Aorta (tissue), 5 donors: ENCODE results near the gene COMTD1. TPM values are rescaled to one million over a fixed set of nuclear protein-coding genes. Genes with fewer than 3 reads are reported as not detected.
A peak's percentile ranks its signal among the peaks of the same experiment; 100 is the strongest.
"Not testable (repeated sequence)": the region's sequence is repeated elsewhere in the genome, so short reads cannot be mapped to it uniquely, and the experiment has no call there.

Source experiments
- ATAC-seq: fragments of 200-7000 bp; cut with Tn5 transposase; one replicate; pipeline ENCODE4 v1.9.1; 2022; ENCODE audit warnings: moderate library complexity; ENCODE audit not compliant: low FRiP score
- DNase-seq, 2 donors: peaks; one replicate each; pipeline ENCODE4 v3.0.0-alpha.2; 2020
- H3K27ac ChIP-seq, 2 donors: one replicate each; pipeline ENCODE4 v1.5.1; 2013; ENCODE audit warnings: low read length in 2 of 2, mild to moderate bottlenecking in 2 of 2, moderate library complexity in 2 of 2, control low read depth in 1 of 2, inconsistent platforms in 1 of 2, low read depth in 1 of 2
- H3K27me3 ChIP-seq, 2 donors: one replicate each; pipeline ENCODE4 v1.6.1; 2013; ENCODE audit warnings: control low read depth in 1 of 2, low read length in 1 of 2, mild to moderate bottlenecking in 1 of 2, moderate library complexity in 1 of 2; ENCODE audit not compliant: insufficient read depth in 2 of 2, control insufficient read depth in 1 of 2
- H3K36me3 ChIP-seq, 2 donors: one replicate each; pipeline ENCODE4 v1.6.1; 2013; ENCODE audit warnings: control low read depth in 1 of 2, low read length in 1 of 2, mild to moderate bottlenecking in 1 of 2; ENCODE audit not compliant: insufficient read depth in 2 of 2, control insufficient read depth in 1 of 2
- H3K4me1 ChIP-seq, 2 donors: one replicate each; pipeline ENCODE4 v1.6.1; 2013; ENCODE audit warnings: low read length in 2 of 2, control low read depth in 1 of 2, mild to moderate bottlenecking in 1 of 2, moderate library complexity in 1 of 2; ENCODE audit not compliant: insufficient read depth in 2 of 2, control insufficient read depth in 1 of 2
- H3K4me3 ChIP-seq, 2 donors: one replicate each; pipeline ENCODE4 v1.5.1; 2013; ENCODE audit warnings: low read length in 2 of 2, control low read depth in 1 of 2, mild to moderate bottlenecking in 1 of 2
- H3K9me3 ChIP-seq: one replicate; pipeline ENCODE4 v1.6.1; 2013; ENCODE audit warnings: mild to moderate bottlenecking, low read length; ENCODE audit not compliant: control insufficient read depth
- WGBS, 2 donors: extraction: QIAGEN DNeasy Blood & Tissue Kit; methylation state at CpG; one replicate each; pipeline ENCODE4 v1.1.7; 2013; 5-methylcytosine and 5-hydroxymethylcytosine counted together
- intact Hi-C, 2 donors: fragments of 100-400 bp; cut with DNase I; formaldehyde crosslinking; loops; one replicate each; pipeline versions ENCODE4 v1.14.2 to v1.15.0; 2022
- polyA plus RNA-seq, 2 donors: library from polyadenylated mRNA; stranded (reverse); fragments of 200-250 nt; gene quantifications; one replicate each; pipeline ENCODE4 v1.2.3, GENCODE V29; 2013
- total RNA-seq, 2 donors: library from RNA; stranded (reverse); fragmentation: NEBNext Ultra II Directional; extraction: Animal tissue kit (Norgen Biotek cat#: 25700); gene quantifications; one replicate each; pipeline ENCODE4 v1.2.1, GENCODE V29; 2021
- donor health status: healthy with polysubstance abuse.
- donor health status: Bipolar disorder and iron deficiency.
- donor health status: DM: no; HTN: no; CAD: no.
- donor health status: DM: no; HTN: no; CAD: no.
- donor health status: DM: yes; HTN: yes; CAD: no.

COMTD1 gene
- total and polyA plus RNA-seq, 4 donors, result 12.9 to 60.8 (median 22.7) TPM

DNA sequence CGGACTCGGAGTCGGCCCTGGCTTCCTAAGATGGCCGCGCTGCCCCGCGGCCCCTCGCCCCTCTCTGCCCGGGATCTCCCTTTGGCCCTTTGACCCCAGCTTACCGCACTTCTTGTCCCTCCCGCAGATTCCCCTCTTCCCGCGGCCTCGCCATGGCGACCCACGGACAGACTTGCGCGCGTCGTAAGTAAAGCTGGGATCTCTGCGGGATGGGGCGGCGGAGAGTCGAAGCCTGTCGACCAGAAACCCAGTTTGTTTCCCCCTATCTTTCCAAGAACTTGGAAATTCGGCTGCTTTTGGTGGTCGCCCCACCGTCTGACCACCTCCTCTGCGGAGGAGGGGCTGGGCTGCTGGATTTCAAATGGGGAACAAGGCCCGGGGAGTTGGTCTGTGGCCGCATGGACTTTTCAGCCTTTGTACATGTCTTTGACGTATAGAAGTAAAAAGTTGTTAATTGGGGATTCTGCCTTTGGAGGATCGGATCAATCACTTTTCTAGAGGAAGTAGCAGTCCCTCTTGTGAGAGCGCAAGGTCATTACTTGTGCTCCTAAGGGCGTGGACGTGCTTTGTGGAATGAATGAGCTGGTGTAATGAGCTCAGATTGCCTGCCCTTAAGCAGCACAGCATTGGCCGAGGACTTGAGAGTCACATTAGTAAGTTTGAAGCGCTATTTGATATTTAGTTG is 24.6 kb downstream of the COMTD1 start:
- Histone ChIP-seq H3K4me1 (peaks cover 0 to 2% of the 10 kb centered on the region in 2 donors), H3K36me3 (no peaks in the 10 kb centered on the region), H3K4me3 (peak overlapping the region; percentile 55 to 88), H3K9me3 (no peaks in the 10 kb centered on the region), H3K27ac (peak overlapping the region; percentile 20 to 87), H3K27me3 (no peaks in the 10 kb centered on the region)
- ATAC-seq (no peak), DNase-seq (peak in 1 of 2 donors; percentile 51)
- 0 to 1% methylated on average over 38 of the region's 38 CpGs for WGBS, 2 donors
- intact Hi-C loops, result no loop called here

DNA sequence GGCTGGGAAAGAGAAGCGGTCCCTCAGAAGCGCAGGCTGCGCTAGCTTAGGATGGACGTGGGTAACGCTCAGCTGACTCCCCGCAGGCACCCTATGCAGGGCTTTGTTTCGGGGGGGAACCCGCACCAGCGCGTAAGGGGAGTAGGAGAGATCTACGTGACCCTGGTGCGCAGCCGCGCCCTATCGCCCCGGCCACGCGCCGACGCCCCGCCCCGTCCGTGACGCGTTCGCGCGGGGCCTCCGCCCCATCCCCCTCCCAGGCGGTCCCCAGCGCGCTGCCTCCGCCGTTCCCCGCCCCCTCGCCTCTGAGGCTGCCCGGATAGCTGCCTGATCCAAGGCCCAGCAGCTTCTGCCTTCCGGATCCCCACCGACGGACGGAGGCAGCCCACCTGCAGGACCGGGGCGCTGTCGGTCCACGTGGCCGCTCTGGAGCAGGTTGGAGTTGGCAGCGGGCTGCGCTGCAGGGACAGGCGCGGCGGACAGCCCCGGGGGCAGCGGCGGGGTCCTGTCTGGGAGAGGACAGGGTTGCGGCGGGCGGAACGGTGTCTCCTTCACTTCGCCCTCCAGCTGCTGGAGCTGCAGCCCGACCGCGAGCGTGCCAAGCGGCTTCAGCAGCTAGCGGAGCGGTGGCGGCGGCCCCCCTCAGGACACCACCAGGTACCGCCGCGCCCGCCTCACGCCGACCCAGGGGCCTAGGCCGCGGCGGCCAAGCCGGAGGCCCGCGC is 25.3 kb downstream of the COMTD1 start, which contains the start of gene VDAC2:
TSS of gene VDAC2 (plus strand) at position 515 of the 725 bp plus-strand sequence. CDS start 363 bp downstream, outside the sequence.
- WGBS, 2 donors, result 1% methylated on average over 51 to 80 of the region's 80 CpGs
- intact Hi-C loops, result no loop called here
- Histone ChIP-seq H3K27ac (peak within 1 kb of the TSS; percentile 51 to 98), H3K36me3 (no peaks in the 10 kb centered on the region), H3K4me3 (peak within 1 kb of the TSS; percentile 65 to 88), H3K4me1 (peaks cover 0 to 2% of the 10 kb centered on the region in 2 donors), H3K27me3 (no peaks in the 10 kb centered on the region), H3K9me3 (no peaks in the 10 kb centered on the region)
- peak; percentile 99 for ATAC-seq
- peak; percentile 94 to 97 for DNase-seq

GRCh38 chr10:75209921-75210281 is 25.9 kb downstream of the COMTD1 start:
- 0% methylated on average over 19 of the region's 19 CpGs for WGBS, 2 donors
- ATAC-seq, result peak; percentile 92
- no peaks in the 10 kb centered on the region for H3K36me3 ChIP-seq
- H3K4me3 ChIP-seq, result peak overlapping the region; percentile 55 to 65
- H3K27me3 ChIP-seq, result no peaks in the 10 kb centered on the region
- intact Hi-C loops, result no loop called here
- H3K9me3 ChIP-seq, result no peaks in the 10 kb centered on the region
- H3K27ac ChIP-seq, result peak overlapping the region; percentile 51 to 98
- H3K4me1 ChIP-seq, result peaks cover 0 to 2% of the 10 kb centered on the region in 2 donors
- DNase-seq, result peak; percentile 91 to 93

GRCh38 chr10:75209086-75209920 is 26.5 kb downstream of the COMTD1 start:
- Histone ChIP-seq H3K36me3 (no peaks in the 10 kb centered on the region), H3K4me1 (peaks cover 0 to 2% of the 10 kb centered on the region in 2 donors), H3K9me3 (no peaks in the 10 kb centered on the region), H3K27me3 (no peaks in the 10 kb centered on the region), H3K27ac (peak overlapping the region; percentile 51 to 98), H3K4me3 (no peak overlapping the region)
- DNase-seq, result no peak
- no peak for ATAC-seq
- intact Hi-C loops, result no loop called here
- WGBS, 2 donors, result 77 to 82% methylated on average over 14 to 16 of the region's 16 CpGs

GRCh38 chr10:75208181-75208580 is 27.6 kb downstream of the COMTD1 start:
- H3K36me3 ChIP-seq, result no peaks in the 10 kb centered on the region
- intact Hi-C loops, result no loop called here
- H3K27me3 ChIP-seq, result no peaks in the 10 kb centered on the region
- H3K4me3 ChIP-seq, result no peak overlapping the region
- 47 to 55% methylated on average over 4 of the region's 4 CpGs for WGBS, 2 donors
- no peak for ATAC-seq
- peak overlapping the region in 1 of 2 donors; percentile 13 for H3K27ac ChIP-seq
- peaks cover 0 to 2% of the 10 kb centered on the region in 2 donors for H3K4me1 ChIP-seq
- no peak for DNase-seq
- H3K9me3 ChIP-seq, result no peaks in the 10 kb centered on the region

GRCh38 chr10:75207857-75208144 is 28.0 kb downstream of the COMTD1 start:
- ATAC-seq, result no peak

GRCh38 chr10:75207079-75207856 is 28.5 kb downstream of the COMTD1 start:
- H3K4me3 ChIP-seq, result no peak overlapping the region
- H3K36me3 ChIP-seq, result no peaks in the 10 kb centered on the region
- ATAC-seq, result no peak
- no peak for DNase-seq
- 77 to 83% methylated on average over 13 of the region's 13 CpGs for WGBS, 2 donors
- peaks cover 0 to 3% of the 10 kb centered on the region in 2 donors for H3K4me1 ChIP-seq
- no peak overlapping the region for H3K27ac ChIP-seq
- no peaks in the 10 kb centered on the region for H3K9me3 ChIP-seq
- intact Hi-C loops, result no loop called here
- no peaks in the 10 kb centered on the region for H3K27me3 ChIP-seq

More at GRCh38 chr10:75207857-75208144, 28.0 kb downstream of the COMTD1 start:
- DNase-seq, result no peak
- H3K27ac ChIP-seq, result no peak overlapping the region
- no peaks in the 10 kb centered on the region for H3K36me3 ChIP-seq
- no peak overlapping the region for H3K4me3 ChIP-seq
- intact Hi-C loops, result no loop called here
- 96 to 100% methylated on average over 1 of the region's 1 CpG for WGBS, 2 donors
- H3K9me3 ChIP-seq, result no peaks in the 10 kb centered on the region
- no peaks in the 10 kb centered on the region for H3K27me3 ChIP-seq
- H3K4me1 ChIP-seq, result peaks cover 0 to 2% of the 10 kb centered on the region in 2 donors

DNA sequence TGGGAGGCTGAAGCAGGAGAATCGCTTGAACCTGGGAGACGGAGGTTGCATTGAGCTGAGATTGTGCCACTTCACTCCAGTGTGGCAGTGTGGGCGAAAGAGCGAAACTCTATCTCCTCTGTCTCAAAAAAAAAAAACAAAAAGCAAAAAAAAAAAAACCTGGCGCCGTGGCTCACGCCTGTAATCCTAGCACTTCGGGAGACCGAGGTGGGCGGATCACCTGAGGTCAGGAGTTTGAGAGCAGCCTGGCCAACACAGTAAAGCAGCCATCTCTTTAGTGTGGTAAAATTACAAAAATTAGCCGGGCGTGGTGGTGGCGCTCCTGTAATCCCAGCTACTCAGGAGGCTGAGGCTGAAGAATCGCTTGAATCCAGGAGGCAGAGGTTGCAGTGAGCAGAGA is 29.1 kb downstream of the COMTD1 start:
- H3K36me3 ChIP-seq, H3K27ac ChIP-seq, ATAC-seq, H3K9me3 ChIP-seq, H3K4me3 ChIP-seq, H3K4me1 ChIP-seq, intact Hi-C loops, H3K27me3 ChIP-seq, DNase-seq: not testable (repeated sequence)
- 91 to 95% methylated on average over 14 of the region's 14 CpGs for WGBS, 2 donors
